Measurements from ENCODE around the gene SDCCAG8.

SDCCAG8 gene

DNA sequence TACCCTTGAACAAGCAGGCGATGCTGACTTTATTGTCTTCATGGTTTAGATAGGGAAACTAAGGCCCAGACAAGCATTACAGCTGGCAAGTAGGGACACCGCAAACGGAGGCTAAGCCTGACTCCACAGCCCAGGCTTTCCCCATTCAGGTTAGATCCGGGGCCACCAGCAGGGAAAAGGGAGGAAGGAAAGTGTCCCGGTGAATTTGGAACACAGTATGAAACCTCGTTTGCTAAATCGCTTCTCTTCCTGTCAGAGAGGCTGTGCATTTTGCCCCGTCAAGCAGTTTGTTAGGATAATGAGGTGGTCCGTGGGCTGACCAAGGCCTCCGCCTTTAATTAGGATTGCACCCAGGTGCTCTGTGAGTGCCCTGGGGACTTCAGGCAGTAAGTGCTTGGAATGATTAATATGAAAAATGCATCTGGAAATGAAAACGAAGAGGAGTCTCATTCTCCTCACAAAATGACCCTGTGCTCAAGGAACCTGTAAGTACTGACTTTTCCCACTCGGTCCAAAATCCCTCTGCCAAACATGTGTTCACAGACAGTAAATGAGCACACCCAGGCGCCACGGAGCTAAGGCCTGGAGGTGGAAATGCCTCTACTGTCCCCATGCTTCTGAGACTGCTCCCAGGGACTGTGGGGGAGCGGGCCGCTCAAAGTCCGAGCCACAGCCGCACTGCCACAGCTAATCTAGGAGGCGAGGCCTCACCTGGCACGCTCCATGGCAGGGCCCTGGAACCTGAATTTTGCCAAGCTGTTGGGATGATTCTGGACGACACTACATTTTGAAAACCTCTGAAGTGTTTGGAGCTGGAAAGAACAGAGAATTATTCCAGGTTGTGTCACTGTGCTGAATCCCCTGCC, 234.1 kb downstream of the SDCCAG8 start:
- peak; percentile 100 for DNase-seq

DNA sequence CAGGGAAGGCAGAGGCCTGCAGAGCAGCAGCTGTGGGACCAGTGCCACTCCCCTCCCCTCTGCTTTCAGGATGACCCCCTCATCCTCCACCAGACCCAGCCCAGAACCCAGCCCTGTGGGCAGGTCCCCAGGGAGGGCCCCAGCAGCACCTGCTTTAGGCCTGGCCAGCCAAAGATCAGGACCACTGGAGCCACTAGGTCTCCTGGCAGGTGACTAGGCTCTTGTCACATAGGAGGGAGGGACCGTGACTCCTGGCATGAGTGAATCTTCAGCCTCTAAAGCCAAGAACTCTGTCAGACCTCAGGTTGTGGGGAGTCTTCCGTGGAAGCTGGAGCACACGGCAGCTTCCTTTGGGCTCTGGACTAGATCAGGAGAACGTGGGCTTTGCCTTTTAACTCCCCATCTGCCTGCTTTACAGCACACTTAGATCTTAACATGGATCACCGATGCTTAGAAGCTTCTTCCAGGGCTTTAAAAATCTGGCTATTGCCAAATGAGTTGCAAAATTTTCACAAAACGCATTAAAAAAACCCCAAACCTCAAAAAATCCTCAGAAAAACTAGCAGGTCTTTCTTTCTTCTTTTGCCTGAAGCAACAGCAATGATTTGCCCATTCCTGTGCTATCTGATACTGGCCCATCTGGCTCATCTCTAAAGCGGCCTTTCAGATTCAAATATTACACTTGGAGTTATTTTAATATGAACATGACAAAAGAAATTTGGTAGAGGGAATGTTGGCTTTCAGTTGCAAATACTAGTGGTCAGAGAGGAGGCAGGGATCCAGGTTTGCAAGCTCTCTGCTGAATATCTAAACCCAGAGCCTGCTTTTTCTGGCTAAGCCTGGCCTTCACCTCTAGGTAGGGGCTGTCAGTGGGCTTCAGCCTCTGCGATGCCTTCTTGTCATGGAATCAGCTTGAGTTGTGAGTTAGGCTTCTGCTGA, 235.2 kb downstream of the SDCCAG8 start:
- DNase-seq: peak; percentile 100

DNA sequence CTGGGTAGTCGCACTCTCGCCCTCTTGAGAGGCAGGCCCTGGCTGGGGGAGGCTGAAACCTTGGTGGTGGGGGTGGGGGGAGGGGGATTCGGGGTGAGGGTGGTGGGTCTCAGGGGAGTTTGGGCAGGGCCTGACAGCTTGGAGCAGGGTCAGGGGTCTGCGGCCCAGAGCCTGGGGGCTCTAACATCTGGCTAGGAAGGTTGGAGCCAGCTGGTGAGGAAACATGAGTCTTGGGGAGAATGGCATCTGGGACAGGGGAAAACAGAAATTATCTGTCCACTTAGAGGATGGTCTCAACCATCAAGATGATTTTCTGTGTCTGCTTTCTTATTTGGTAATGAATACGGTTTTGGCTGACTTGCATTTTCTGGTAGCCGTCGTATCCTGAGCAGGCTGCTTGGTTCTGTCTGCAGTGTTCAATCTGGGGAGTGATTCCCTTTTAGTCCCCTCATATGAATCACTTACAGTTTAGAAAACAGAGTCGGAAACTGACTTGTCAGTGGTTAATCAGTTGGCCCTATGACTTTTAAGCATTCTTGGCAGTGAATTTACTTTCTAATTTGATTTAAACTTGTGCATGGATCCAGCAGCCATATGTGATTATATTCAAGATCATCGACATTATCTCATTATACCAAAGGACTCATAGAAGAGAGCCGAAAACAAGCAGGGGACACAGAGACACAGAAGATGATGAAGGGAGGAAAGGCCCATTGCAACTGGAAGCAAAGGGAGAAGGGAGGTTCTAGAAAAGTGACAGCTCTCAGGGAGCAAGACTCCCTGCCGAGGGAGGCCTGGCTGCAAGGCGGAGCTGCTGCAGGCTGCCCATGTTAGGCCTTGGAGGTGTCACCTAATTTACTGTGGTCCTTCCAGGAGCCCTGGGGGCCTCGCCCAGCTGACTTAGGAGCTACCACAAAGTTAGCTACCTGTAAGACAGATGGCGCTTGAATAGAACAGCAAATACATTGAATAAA, 237.6 kb downstream of the SDCCAG8 start:
- peak; percentile 100 for DNase-seq

DNA sequence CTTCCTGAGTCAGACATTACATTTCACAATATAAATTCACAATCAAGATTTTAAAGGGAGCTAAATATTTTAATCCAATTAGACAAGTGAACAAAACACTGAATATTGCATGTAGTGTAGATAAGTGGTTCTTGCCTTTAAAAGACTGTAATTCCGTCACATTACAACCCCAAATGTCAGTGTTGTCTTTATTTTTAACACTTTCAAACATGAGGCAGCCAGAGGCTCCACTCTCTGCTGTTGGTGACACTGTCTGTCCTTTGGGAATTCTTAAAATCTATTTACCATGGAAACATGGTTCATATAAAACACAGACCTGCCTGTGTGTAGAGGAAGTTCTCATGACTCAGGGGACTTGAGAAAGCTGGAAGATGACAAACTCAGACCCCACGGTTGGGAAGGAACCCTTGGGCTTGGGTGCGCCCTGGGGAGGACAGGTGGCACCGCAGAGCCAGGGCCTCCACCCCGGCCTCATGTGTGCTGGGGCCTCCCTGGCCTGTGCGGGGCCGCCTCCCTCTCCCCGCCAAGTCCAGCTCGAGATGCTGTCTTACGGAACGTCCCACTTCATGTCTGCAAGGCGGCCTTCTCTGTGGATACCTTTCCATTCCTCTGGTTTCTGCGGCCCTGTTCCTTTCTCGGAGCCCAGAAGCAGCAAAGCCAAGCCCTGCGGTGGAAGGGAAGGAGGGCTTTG, 239.0 kb downstream of the SDCCAG8 start:
- DNase-seq: peak; percentile 99

DNA sequence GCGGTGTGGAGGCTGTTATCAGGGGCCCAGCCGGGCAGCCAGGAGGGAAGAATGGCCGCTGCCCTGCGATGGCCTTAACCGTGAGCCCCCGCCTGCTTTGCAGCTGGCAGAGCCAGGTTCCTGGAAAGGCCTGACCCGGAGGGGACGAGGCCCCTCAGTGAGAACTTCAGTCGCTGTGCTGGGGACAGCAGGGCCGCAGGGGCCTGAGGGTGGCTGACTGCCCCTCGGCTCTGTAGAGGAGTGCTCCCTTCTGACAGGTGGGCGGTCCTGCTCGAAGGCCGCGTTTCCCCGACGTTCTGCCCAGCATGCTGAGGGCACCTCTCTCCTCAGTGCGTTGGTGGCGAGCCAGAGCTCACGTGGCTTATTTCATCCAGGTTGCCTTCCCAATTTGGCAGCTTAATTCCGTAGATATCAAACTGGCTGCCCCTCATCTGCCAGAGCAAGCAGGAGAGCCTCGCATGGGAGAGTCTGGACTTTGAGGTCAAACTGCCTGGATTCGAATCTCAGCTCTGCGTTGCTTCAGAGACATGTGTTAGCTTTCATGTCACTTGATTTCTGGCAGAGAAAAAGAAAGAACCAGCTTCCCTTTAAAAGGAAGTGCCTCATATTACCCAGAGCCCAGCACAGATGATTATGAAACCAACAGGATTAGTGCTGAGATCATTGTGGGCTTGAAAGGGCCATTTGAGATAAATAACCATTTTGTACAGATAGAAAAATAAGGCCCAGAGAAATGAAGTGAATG, 239.8 kb downstream of the SDCCAG8 start:
- DNase-seq: peak; percentile 100

DNA sequence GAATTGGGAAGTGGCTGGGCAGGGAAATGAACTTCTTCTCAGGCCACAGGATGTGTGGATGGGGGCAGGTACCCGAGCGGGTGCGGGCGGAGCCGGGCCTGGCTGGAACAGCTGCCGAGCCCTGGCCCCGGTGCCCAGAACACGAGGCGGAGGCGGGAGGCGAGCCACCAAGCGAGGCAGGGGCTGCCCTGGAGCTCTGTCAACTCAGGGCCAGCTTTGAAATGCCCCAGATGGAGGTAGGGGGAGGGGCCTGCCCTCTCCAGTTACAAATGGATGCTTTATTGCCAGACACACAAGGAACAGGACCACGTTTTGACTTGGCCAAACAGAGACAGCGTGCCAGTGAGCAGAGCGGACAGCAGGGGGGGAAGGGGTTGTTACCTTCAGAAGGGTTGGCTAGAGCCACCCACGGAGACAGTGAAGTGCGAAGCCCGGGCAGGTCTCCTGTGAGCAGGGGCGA, 240.4 kb downstream of the SDCCAG8 start:
- peak; percentile 100 for DNase-seq

DNA sequence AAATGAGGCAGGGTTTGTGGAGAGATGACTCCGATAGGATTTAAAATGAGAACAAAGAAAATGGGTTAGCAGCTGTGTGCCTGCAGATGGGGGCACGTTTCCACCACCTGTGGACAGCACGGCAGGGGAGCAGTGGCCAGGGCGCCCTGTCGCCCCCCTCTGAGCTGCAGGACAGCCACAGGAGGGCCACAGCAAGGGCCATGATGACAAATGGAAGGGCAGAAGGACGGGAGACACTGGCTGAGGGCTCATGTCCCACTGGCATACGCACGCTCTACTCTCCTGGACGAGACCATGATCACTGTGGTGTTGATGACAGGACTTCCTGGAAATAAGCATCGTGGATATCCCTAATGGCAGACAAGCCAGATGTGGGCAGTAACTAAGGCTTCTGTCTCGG, 241.0 kb downstream of the SDCCAG8 start:
- DNase-seq: no peak

DNA sequence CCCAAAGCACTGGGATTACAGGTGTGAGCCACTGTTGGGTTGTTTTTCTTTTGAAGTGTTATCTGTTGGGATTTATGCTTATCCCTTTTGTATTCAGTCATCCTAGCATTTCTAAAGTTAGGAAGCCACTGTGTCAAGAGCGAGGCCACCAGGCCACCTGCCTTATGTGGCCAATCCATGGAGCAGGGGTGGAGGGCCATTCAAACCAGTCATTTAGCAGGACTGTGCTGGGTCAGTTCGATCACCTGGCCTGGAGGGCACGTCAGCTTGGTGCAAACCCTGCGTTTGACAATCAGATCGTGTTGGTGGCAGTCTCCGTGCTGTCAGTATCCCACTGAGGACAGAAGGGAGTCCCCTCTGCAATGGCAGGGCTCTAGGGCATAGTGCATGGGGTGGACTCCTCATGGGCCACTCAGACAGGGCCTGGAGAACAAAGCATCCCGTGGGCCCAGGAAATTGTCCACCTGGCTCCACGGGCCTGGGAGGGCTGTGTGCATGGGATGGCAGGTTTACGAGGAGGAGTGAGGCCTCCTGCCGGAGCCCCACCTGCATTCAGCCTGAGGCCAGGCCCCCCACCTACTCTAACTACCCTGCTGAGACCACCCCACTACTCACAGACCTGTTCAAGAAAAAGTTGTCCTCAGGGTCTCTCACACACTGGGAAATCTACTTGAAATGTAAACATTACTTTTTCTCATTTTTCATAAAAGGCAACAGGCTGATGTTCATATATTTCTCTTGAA, 242.3 kb downstream of the SDCCAG8 start:
- no peak for DNase-seq

DNA sequence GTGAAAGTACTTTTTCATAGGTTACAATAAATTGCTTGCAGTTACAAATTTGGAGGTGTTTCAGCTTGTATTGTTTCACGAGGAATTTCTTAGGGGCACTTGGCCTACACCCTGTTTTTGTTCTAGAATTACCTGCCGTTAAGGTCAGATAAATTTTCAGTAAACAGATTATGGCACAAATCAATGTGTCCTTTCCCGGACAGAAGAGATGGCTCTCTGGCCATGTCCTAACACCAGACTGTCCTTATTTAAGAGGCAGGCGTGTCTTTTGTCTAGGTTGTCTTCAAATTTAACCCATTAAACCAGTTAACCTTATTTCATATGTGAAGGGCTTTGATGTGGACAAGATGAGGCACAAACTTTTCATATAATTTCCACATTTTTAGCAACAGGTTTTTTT, 243.4 kb downstream of the SDCCAG8 start:
- no peak for DNase-seq

DNA sequence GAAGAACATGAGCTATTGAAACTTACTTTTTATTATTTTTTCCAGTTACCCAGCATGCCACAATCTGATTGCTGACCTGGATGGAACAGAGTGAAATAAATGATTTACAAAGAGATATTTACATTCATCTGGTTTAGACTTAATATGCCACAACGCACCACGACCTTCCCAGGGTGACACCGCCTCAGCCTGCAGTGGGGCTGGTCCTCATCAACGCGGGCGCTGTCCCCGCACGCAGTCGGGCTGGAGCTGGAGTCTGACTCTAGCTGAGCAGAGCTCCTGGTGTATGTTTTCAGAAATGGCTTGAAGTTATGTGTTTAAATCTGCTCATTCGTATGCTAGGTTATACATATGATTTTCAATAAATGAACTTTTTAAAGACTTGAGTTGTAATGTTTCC, 243.9 kb downstream of the SDCCAG8 start:
- no peak for DNase-seq

DNA sequence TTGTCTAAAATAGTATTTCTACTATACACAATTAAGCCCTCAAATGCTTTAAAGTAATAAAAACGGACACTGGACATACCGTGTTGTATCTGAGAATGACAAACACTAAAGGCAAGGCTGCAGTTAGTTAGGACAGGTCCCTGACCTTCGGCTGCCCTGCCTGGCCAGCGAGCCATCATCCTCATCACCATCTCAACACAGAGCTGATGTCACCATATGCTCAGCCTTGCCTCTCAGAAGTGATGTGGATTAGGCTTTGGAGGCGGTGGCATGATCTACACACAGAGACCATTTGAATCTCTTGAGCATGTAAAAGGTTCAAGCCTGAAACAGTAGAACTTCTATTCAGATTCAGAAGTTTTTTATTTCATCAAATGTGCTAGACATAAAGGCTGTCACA, 244.7 kb downstream of the SDCCAG8 start:
- peak; percentile 94 for DNase-seq

DNA sequence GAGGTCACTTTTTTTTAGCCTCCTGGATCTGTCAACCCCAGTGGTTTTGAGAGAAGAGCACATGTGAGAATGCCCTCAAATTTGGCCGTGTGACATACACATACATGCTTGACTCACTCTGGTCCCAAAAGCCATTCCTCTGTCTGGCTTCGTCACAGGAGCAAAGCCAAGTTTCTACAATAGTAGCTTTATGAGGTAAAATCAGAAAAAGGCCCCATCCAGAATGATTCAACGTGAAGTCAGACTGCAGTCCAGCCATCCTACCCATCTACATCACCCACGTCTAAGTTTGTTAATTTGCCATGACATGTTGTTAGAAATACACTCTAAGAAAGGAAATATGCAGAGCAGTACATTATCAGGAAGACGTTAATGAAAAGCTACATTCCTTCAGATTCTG, 245.2 kb downstream of the SDCCAG8 start:
- DNase-seq: no peak

DNA sequence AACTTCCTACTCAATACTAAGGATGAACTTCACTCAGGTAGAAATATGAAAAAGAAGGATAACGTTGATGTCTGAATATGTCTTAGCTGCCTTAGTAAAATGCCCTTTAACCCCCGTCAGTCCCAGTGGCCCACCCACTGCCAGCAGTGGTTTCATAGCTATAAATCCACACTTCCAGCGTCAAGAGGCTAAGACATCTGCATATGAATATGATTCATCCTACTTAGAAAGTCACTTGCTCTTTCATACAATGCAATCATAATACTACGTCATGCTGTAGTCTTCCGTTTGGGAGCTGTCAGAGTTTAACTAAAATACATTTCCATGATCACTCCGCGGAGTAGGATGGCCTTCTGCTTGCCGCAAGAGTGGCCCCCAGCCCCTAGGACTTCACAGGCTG, 247.3 kb downstream of the SDCCAG8 start:
- DNase-seq: no peak

DNA sequence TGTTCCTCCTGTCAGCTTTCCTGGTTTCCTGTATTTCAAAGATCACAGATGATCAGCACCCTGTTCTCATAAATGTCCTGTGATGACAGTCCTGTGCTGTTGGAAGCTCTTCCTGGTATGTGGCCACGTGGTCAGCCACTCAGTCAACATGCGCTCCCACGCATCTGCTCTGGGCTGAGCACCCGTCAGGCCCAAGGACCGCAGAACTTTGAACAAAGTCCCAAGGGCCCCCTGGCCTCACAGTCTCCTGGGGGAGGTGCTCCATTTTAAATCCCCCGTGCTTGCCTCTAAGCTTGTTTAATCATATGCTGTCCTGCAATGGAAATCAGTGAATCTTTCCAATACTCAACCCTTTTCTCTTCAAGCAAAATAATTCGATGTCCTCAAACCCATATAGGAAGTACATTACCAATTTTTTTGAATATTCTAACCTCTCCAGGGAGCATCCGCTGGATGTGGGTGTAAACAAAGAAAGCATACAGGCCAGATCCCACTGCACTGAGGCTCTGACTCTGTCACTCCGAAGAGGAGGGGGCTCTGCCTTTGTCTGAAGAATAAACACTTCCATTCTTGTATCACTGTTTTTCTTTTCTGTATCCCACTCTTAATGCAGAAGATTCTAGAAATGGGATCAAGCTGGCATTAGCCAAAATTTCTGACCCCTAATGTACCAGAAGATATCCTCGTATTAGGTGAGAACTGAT, 250.3 kb downstream of the SDCCAG8 start:
- DNase-seq: no peak

DNA sequence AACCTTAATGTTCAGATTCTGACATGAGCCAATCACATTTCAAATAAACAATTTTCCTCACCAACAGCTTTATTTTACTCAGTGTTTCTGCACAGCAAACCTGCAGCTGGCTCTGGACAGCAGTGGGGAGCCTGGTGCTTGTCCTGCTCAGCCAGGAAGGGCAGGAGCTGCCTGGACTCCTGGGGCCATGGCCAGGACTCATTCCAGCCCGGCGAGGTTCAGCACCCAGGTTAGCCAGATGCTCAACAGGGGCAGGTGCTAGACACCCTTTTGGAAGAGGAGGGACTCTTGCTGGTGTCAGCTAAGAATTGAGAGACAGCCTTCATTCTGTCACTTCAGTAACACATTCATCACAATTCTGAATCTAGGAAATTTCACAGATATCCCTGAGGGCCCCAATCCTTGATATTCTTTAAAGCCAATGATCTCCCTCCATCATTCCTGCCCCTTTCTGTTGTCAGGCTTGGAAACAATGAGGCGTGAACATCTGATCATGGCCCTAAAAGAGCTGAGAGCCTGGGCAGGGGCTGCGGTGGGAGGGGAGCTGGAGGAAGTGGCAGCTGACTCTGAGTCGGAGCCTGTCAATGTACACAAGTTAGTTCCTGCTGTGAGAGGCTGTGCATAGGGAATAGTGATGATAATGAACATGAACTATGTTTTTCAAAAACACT, 251.3 kb downstream of the SDCCAG8 start:
- DNase-seq: peak; percentile 100

DNA sequence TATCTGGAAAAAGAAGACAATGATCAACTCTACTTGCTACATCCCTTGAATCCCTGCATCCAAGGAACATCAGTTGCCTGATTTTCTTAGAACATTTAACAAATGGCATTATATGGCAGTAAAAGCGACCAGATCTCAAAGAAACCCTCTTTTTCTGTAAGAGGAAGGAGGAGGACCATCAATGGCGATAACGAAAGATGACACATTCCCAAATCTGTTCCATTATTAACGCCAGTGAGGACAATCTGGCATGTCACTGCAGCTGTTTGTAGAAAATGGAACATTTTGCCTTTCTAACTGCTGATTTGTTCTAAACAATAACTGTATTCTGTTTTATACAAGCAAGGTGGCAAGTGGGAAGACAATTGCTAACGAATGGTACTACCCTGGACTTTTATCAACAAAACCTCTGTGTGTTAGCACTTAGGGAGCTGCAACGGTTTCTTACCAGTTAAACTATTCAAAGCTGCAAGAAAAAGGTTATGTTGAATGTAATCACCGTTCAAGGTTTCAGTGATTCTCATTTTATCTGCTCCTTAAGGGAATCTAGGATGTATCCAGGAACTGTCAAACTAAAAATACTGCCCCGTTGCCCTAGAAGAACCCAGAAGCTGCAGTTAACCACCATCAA, 251.9 kb downstream of the SDCCAG8 start:
- peak; percentile 100 for DNase-seq

DNA sequence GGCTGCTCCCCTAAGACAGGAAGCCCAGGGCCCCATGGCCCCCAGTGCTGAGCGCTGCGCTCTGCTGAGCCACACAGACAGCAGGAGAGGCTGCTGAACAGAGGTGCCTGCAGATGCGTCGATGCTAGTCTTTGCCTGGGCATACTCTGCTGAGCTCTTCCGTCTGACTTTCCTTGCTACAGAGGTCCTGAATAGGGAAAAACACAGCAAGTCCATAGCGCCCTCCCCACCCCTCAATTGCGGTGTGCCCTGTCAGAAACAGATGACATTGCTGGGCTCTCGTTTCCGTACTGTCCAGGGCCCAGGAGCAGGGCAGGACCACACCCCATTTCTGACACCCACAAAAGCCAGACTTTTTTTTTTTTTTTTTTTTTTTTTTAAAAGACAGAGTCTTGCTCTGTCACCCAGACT, 252.5 kb downstream of the SDCCAG8 start:
- peak; percentile 100 for DNase-seq

DNA sequence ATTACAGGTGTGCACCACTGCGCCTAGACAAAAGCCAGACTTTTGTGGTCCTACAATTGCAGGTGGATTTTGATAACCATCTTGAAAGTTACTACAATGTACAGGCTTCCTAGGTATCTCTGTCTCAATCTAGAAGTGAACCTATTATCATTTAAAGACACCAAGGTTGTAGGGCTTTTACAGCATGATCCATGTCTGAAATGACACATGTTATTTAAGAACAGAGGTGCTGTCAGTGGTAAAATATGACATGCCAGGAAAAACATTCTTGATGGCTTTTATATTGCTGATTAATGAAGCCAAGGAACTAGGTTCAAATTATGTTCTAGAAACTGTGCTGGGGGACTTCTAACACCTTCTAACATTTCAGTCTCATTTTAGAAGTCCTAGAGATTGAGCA, 253.1 kb downstream of the SDCCAG8 start:
- DNase-seq: no peak

DNA sequence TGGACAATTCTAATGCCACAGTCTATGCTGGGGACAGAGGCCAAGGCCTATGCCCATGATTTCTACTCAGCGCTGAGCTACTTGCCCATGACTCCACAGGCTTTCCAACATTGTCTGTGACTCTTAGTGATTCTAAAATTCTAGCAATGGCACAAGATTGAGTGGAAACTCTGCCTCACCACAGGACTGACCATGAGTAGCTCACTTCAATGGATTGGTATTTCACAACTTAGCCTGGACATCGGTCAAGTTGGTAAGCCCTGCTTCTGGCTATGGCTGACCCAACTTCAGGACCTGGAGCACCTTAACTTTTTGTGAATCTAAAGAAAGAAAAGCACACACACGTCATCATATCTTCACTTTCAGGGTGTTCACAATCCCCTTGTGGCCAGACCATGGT, 255.1 kb downstream of the SDCCAG8 start:
- no peak for DNase-seq

All from NCI-H1694 (cell line).